ENCODE measurements around the gene RNF2.

The RNF2 gene

GRCh38 chr1:185111873-185112272, 66.5 kb downstream of the RNF2 start:
- Histone ChIP-seq H3K27me3 (ENCODE audit: insufficient read depth, poor library complexity, severe bottlenecking) (no peaks in the 10 kb centered on the region), H3K27ac (replicated peaks) (no peak overlapping the region), H3K4me3 (replicated peaks; ENCODE audit: insufficient read depth, low read length) (no peak overlapping the region)
- TF ChIP-seq SPI1 (IDR thresholded peaks at IDR 0.05; ENCODE audit: borderline replicate concordance, low read depth) (no peak), POLR2AphosphoS5 (IDR thresholded peaks at IDR 0.05; ENCODE audit: low read depth) (no peak), REST (IDR thresholded peaks at IDR 0.05; ENCODE audit: insufficient replicate concordance, low read depth) (no peak), GABPA (IDR thresholded peaks at IDR 0.05; ENCODE audit: low read depth) (no peak)
- TF ChIP-seq, protein P1, sequence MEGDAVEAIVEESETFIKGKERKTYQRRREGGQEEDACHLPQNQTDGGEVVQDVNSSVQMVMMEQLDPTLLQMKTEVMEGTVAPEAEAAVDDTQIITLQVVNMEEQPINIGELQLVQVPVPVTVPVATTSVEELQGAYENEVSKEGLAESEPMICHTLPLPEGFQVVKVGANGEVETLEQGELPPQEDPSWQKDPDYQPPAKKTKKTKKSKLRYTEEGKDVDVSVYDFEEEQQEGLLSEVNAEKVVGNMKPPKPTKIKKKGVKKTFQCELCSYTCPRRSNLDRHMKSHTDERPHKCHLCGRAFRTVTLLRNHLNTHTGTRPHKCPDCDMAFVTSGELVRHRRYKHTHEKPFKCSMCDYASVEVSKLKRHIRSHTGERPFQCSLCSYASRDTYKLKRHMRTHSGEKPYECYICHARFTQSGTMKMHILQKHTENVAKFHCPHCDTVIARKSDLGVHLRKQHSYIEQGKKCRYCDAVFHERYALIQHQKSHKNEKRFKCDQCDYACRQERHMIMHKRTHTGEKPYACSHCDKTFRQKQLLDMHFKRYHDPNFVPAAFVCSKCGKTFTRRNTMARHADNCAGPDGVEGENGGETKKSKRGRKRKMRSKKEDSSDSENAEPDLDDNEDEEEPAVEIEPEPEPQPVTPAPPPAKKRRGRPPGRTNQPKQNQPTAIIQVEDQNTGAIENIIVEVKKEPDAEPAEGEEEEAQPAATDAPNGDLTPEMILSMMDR (IDR thresholded peaks at IDR 0.05; ENCODE audit: insufficient read depth, low read length), result no peak
- no peak for DNase-seq (ENCODE audit: low read depth in 1 of 2, low spot score in 1 of 2)

DNA sequence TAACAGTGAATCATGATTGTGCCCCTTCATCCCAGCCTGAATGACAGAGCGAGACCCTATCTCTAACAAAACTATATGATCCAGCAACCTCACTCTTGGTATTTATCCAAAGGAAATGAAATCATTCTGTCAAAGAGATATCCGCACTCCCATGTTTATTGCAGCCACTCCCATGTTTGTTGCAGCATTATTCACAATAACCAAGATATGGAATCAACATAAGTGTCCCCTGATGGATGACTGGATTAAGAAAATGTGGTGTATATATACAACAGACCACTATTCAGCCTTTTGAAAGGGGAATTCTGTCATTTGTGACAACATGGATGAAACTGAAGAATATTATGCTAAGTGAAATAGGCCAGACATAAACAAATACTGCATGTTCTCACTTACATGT, 67.0 kb downstream of the RNF2 start:
- Histone ChIP-seq H3K27ac (replicated peaks) (no peak overlapping the region), H3K4me3 (replicated peaks; ENCODE audit: insufficient read depth, low read length) (no peak overlapping the region), H3K27me3 (ENCODE audit: insufficient read depth, poor library complexity, severe bottlenecking) (no peaks in the 10 kb centered on the region)
- DNase-seq (ENCODE audit: low read depth in 1 of 2, low spot score in 1 of 2), result no peak
- no peak for TF ChIP-seq SPI1 (IDR thresholded peaks at IDR 0.05; ENCODE audit: borderline replicate concordance, low read depth)
- TF ChIP-seq, protein P1 (IDR thresholded peaks at IDR 0.05; ENCODE audit: insufficient read depth, low read length), result no peak
- no peak for TF ChIP-seq GABPA (IDR thresholded peaks at IDR 0.05; ENCODE audit: low read depth)
- no peak for TF ChIP-seq POLR2AphosphoS5 (IDR thresholded peaks at IDR 0.05; ENCODE audit: low read depth)
- no peak for TF ChIP-seq REST (IDR thresholded peaks at IDR 0.05; ENCODE audit: insufficient replicate concordance, low read depth)

- no peak overlapping the region for H3K4me3 ChIP-seq (replicated peaks; ENCODE audit: insufficient read depth, low read length)
- no peaks in the 10 kb centered on the region for H3K27me3 ChIP-seq (ENCODE audit: insufficient read depth, poor library complexity, severe bottlenecking)
- no peak overlapping the region for H3K27ac ChIP-seq (replicated peaks)
- TF ChIP-seq SPI1 (IDR thresholded peaks at IDR 0.05; ENCODE audit: borderline replicate concordance, low read depth) (no peak), POLR2AphosphoS5 (IDR thresholded peaks at IDR 0.05; ENCODE audit: low read depth) (no peak), REST (IDR thresholded peaks at IDR 0.05; ENCODE audit: insufficient replicate concordance, low read depth) (no peak), GABPA (IDR thresholded peaks at IDR 0.05; ENCODE audit: low read depth) (no peak)
- TF ChIP-seq, protein P1 (IDR thresholded peaks at IDR 0.05; ENCODE audit: insufficient read depth, low read length), result no peak
- DNase-seq (ENCODE audit: low read depth in 1 of 2, low spot score in 1 of 2), result no peak
Measured at GRCh38 chr1:185129708-185130107, 84.3 kb downstream of the RNF2 start.
